ENCODE data around the gene GABBR2.

The GABBR2 gene

DNA sequence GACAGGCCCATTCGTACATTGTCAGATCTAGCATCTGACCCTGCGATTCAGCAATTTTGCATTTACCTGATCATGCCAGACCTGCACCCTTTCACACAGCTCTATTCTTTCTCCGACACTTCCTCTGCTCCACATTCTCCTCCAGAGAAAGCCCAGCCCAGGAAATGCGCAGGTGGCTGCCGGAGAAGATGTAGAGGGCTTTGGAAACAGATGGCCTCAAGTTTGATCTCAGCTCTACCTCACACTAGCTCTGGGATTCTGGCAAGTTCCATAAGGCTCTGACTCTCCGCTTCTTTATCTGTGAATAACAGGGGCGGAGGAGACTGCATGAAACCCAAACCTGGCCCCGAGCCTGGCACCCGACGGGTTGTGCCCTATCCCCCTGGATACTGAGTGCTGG, 61.5 kb downstream of the GABBR2 start:
- TF ChIP-seq, protein P1, sequence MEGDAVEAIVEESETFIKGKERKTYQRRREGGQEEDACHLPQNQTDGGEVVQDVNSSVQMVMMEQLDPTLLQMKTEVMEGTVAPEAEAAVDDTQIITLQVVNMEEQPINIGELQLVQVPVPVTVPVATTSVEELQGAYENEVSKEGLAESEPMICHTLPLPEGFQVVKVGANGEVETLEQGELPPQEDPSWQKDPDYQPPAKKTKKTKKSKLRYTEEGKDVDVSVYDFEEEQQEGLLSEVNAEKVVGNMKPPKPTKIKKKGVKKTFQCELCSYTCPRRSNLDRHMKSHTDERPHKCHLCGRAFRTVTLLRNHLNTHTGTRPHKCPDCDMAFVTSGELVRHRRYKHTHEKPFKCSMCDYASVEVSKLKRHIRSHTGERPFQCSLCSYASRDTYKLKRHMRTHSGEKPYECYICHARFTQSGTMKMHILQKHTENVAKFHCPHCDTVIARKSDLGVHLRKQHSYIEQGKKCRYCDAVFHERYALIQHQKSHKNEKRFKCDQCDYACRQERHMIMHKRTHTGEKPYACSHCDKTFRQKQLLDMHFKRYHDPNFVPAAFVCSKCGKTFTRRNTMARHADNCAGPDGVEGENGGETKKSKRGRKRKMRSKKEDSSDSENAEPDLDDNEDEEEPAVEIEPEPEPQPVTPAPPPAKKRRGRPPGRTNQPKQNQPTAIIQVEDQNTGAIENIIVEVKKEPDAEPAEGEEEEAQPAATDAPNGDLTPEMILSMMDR (conservative IDR thresholded peaks at IDR 0.05; ENCODE audit: low read length): no peak
- H3K4me3 ChIP-seq (ENCODE audit: low read length): no peak overlapping the region
- no peak for DNase-seq (ENCODE audit: low read depth)

- no peak overlapping the region for H3K4me3 ChIP-seq (ENCODE audit: low read length)
- TF ChIP-seq, protein P1 (conservative IDR thresholded peaks at IDR 0.05; ENCODE audit: low read length): no peak
- peak; percentile 46 for DNase-seq (ENCODE audit: low read depth)
Measured at GRCh38 chr9:98644011-98644410, 64.7 kb downstream of the GABBR2 start.

DNA sequence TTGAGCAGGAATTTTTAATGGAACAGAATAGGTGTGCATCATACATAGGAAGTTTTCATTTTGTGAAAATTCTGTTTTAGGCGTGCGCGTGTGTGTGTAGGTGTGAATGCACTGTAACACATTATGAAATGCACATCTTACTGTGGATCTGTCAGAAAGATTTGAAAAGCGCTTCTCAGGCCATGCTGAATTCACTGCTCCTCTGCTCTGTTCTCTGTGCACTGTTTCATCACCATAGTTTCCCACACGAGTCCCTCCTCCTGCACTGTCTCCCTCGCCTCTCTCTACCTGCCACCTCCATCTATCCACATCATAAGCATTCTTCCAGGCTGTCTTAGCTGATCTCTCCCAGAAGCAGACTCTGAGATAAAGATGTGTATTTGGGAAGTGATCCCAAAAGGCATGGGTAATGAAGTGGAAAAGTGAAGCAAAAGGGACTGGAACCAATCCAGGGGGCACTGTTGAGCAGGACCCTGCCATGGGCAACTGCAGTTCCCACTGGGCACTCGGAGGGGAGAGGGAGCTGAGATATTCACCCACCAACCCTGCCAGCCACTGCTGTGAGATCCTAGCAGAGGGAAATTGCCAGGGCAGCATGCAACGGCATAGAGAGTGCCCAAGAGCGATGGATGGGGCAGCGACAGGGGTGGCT, 65.9 kb downstream of the GABBR2 start:
- TF ChIP-seq, protein P1 (conservative IDR thresholded peaks at IDR 0.05; ENCODE audit: low read length): no peak
- no peak for DNase-seq (ENCODE audit: low read depth)
- no peak overlapping the region for H3K4me3 ChIP-seq (ENCODE audit: low read length)

DNA sequence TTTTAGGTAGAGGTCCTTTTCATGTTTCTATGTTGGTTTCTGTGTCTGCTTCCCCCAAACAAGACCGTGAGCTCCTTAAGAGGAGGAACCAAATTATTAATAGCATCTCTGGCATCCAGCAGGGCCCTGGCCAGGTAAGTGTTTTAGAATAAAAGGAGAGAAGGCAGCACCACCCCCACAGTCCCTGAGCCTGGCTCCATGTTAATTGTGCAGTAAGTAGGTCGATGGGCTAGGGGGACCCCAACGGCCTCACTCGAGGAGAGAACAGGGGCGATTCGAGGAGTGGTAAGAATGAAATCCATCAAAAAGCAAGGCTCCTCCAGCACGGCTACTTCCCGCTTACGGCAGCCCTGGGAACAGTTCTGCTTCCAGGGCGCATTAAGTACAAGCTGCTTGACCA, 67.0 kb downstream of the GABBR2 start:
- DNase-seq (ENCODE audit: low read depth): no peak
- H3K4me3 ChIP-seq (ENCODE audit: low read length): no peak overlapping the region
- TF ChIP-seq, protein P1 (conservative IDR thresholded peaks at IDR 0.05; ENCODE audit: low read length): no peak

DNA sequence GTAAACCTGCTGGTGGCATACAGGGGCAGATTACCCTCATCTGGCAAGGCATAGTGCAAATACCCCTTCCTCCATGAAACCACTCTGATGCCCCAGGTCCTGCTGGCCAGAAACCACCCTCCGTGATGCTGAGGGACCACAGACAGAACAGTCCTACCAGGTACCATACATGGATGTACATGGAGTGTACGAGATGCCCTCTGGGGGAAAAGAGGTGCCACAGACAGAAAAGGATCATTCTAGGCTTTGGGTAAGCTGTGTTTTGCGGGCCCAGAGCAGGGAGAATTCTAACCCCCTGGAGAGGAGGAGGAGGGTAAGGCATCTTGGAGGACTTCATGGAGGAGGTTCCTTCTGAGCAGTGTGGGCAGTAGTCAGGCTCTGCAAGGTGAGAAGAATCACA, 68.3 kb downstream of the GABBR2 start:
- DNase-seq (ENCODE audit: low read depth): no peak
- no peak overlapping the region for H3K4me3 ChIP-seq (ENCODE audit: low read length)
- TF ChIP-seq, protein P1 (conservative IDR thresholded peaks at IDR 0.05; ENCODE audit: low read length): no peak

DNA sequence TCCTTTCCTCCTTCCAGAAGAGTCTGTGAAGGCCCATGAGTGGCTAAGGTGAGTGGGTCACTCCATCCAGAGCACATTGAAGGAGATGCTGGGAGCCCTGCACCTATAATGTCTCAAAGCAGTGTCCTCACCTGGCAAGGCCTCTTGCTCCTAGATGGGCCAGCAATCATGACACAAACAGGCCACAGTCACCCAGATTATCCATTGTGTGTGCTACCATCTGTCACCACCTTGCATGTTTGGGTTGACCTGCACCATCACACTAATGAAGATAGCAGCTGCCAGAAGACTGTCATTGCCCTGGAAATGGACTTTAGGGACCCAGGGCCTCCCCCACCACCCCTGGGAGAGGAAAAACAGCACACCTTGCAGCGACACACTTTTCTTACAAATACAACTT, 69.6 kb downstream of the GABBR2 start:
- TF ChIP-seq, protein P1 (conservative IDR thresholded peaks at IDR 0.05; ENCODE audit: low read length): no peak
- no peak for DNase-seq (ENCODE audit: low read depth)
- no peak overlapping the region for H3K4me3 ChIP-seq (ENCODE audit: low read length)

GRCh38 chr9:98637381-98637780, 71.4 kb downstream of the GABBR2 start:
- peak; percentile 32 for DNase-seq (ENCODE audit: low read depth)
- TF ChIP-seq, protein P1 (conservative IDR thresholded peaks at IDR 0.05; ENCODE audit: low read length): no peak
- no peak overlapping the region for H3K4me3 ChIP-seq (ENCODE audit: low read length)

Data from AG10803 (cell line).